Measurements from ENCODE around the gene NEK11. TPM values are rescaled to one million over a fixed set of nuclear protein-coding genes. Genes with fewer than 3 reads are reported as not detected.

Gene NEK11
- total RNA-seq, 4 donors from 2014 or later: 1.6 to 8.5 (median 3.4) TPM

DNA sequence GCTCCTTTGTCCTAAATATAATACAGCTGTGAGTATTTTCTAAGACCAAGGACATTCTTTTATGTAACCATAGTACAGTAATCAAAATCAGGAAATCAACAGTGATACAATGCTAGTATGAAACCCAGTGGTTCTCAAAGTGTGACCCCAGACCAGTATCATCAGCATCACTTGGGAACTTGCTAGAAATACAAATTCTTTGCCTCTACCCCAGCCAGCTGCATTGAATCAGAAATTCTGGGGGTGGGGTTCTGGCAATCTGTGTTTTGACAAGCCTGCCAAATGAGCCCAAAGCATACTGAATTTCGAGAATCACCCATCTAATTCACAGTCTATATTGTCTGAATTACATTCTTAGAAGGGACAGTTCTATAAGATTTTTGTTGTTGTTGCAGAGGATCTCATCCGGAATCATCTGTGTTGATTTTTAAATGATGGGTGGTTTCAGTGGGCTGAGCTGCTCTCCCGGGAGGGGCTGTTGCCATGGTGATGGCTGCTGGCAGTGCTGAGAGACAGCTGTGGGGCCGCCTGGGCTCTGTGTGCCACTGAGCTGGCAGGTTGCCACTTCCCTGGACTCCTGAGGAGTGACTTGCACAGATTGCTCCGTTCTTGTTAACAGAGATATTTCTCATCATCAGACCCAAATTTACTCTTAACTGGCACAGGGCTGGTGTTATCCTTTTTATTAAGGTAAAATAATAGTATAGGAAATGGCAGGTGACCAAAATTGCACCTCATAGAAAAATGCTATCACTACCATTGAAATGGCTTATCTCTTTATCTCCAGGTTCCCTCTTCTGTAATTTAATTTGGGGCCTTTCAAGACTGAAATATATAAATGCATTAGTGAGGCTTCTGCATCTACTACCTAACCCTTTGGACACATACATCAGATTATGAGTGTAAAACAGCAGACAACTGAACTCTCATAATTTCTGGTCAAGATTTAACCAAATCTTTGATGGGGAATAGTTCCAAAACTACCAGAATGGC, 56.5 kb downstream of the NEK11 start:
- Histone ChIP-seq H3K4me3 (no peak overlapping the region), H3K9me3 (no peaks in the 10 kb centered on the region), H3K27me3 (no peaks in the 10 kb centered on the region), H3K36me3 (no peaks in the 10 kb centered on the region), H3K27ac (no peak overlapping the region), H3K4me1 (no peaks in the 10 kb centered on the region)
- WGBS, 2 donors: 35 to 47% methylated on average over 4 of the region's 5 CpGs
- intact Hi-C loops (cut with DNase I): no loop called here
- DNase-seq: no peak
- no peak for TF ChIP-seq CTCF (IDR thresholded peaks at IDR 0.05)
- TF ChIP-seq POLR2A (IDR thresholded peaks at IDR 0.05): no peak

DNA sequence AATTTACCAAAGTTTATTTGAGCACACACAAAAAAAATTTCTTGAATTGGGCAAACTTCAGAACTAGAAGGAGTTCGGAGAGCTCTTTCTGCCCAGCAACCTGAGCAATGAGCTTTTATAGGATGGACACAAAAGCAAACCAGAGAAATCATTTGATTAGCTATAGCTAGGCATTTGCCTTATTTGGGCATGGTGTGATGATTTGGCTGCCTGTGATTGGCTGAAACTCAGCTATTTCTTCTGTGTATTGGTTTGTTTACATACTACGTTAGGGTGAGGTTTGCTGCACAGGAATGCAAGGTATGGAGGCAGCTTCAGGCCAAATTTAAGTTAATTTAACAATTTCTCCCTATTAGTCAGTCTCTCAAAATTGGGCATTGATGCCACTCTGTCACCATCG, 65.1 kb downstream of the NEK11 start:
- Histone ChIP-seq H3K4me3 (no peak overlapping the region), H3K27me3 (no peaks in the 10 kb centered on the region), H3K4me1 (no peaks in the 10 kb centered on the region), H3K9me3 (no peaks in the 10 kb centered on the region), H3K27ac (no peak overlapping the region), H3K36me3 (no peaks in the 10 kb centered on the region)
- WGBS, 2 donors: 84 to 86% methylated on average over 3 of the region's 3 CpGs
- intact Hi-C loops (cut with DNase I): no loop called here
- TF ChIP-seq POLR2A (IDR thresholded peaks at IDR 0.05) (no peak), CTCF (IDR thresholded peaks at IDR 0.05) (no peak)
- no peak for DNase-seq

GRCh38 chr3:131107637-131108433, 81.2 kb downstream of the NEK11 start:
- no peak for DNase-seq
- intact Hi-C loops (cut with DNase I): no loop called here
- TF ChIP-seq POLR2A (IDR thresholded peaks at IDR 0.05) (no peak), CTCF (IDR thresholded peaks at IDR 0.05) (no peak)
- WGBS, 2 donors: 66 to 75% methylated on average over 4 of the region's 4 CpGs
- Histone ChIP-seq H3K27ac (no peak overlapping the region), H3K36me3 (no peaks in the 10 kb centered on the region), H3K4me1 (no peaks in the 10 kb centered on the region), H3K4me3 (no peak overlapping the region), H3K27me3 (no peaks in the 10 kb centered on the region), H3K9me3 (no peaks in the 10 kb centered on the region)

GRCh38 chr3:131109156-131109555, 82.5 kb downstream of the NEK11 start:
- no peaks in the 10 kb centered on the region for H3K9me3 ChIP-seq
- H3K4me1 ChIP-seq: no peaks in the 10 kb centered on the region
- H3K27me3 ChIP-seq: no peaks in the 10 kb centered on the region
- H3K36me3 ChIP-seq: no peaks in the 10 kb centered on the region
- no peak overlapping the region for H3K27ac ChIP-seq
- TF ChIP-seq POLR2A (IDR thresholded peaks at IDR 0.05): no peak
- TF ChIP-seq CTCF (IDR thresholded peaks at IDR 0.05): no peak
- intact Hi-C loops (cut with DNase I): no loop called here
- DNase-seq: no peak
- H3K4me3 ChIP-seq: no peak overlapping the region

DNA sequence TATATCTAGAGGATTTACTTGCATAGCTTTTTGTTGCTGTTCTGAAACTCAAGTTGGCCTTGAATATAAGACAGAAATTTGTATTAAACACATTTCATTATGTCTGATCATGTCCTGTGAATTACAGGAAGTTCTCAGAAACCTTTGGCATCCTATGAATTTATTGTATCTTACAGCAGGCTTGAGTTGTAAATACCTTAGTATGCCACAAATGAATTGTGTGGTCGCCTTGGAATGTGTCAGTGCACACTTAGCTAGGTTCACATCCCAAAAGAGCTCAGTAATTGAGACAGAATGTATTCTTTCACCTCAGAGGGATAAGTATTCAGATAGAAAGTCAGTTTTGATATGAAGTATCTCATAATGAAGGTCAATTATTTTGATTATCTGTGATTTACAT, 83.4 kb downstream of the NEK11 start:
- intact Hi-C loops (cut with DNase I): no loop called here
- H3K36me3 ChIP-seq: no peaks in the 10 kb centered on the region
- no peak for DNase-seq
- H3K4me3 ChIP-seq: no peak overlapping the region
- no peak overlapping the region for H3K27ac ChIP-seq
- TF ChIP-seq CTCF (IDR thresholded peaks at IDR 0.05) (no peak), POLR2A (IDR thresholded peaks at IDR 0.05) (no peak)
- 79 to 85% methylated on average over 1 of the region's 1 CpG for WGBS, 2 donors
- H3K4me1 ChIP-seq: no peaks in the 10 kb centered on the region
- no peaks in the 10 kb centered on the region for H3K27me3 ChIP-seq
- no peaks in the 10 kb centered on the region for H3K9me3 ChIP-seq
